ENCODE results near the gene SMC5. TPM values are rescaled to one million over a fixed set of nuclear protein-coding genes. Genes with fewer than 3 reads are reported as not detected.
A peak's percentile ranks its signal among the peaks of the same experiment; 100 is the strongest.
"Not testable (repeated sequence)": the region's sequence is repeated elsewhere in the genome, so short reads cannot be mapped to it uniquely, and the experiment has no call there.

Gene SMC5
- 29.4 and 36.9 TPM in 2 replicates for total RNA-seq (2014; rRNA removed)
- 5.3 TPM for polyA plus RNA-seq (2012)

DNA sequence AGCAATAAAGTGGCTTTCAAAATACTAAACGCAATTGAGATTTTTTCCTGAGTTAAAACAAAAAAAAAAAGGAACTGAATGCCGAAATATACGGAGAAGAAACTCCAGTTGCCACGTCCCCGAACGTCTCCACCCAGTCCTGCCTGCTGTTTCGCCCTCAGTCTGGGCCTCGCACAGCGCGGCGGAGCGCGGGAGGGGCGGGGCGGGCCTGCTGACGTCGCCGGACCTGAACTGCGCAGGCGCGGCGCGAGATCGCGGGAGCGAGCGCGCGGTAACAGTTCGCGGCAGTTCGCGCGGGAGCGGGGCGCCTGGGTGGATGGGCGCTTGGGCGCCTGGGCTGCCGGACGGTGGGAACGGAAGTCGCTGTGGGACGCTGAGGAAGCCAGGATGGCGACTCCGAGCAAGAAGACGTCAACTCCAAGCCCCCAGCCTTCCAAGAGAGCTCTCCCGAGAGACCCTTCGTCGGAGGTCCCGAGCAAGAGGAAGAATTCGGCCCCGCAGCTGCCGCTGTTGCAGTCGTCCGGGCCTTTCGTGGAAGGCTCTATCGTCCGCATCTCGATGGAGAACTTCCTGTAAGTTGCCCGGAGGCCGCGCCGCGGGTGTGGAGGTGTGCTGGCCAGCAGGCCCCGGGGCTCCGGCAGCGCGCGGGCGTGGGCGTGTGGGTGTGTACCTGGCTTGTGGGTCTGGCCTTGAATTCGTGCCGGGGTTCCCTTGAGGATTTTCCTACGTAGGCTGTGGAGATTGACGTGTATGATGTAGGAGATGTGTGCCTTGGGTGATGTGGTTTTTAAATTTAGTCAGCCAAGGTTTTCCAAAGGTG is at the start of gene SMC5:
SMC5 (plus strand) TSS at position 287 of the 820 bp plus-strand sequence; CDS start at position 388, 101 bp downstream.
- peak; percentile 90 for DNase-seq (ENCODE audit: low read depth)

GRCh38 chr9:70217029-70217428 is 41.7 kb upstream of the SMC5 start:
- no peak for DNase-seq (ENCODE audit: low read depth)

DNA sequence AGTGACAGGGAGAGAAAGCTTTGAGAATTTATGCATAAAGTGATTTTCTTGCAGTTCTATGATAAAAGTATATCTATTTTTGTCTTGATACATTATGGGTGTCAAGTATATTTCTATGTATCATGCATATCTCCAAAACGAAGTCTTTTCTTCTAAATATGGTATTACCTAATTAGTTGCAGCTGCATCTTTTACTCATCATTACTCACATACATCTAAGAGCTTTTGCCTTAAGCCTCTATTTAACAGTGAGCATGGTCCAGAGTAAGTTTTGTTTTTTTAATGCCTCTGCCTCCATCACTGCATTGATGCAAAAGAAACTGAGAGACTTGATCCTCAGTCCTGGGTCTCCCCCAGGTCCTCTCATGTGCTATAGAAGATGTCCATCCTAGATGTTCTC is 40.0 kb upstream of the SMC5 start:
- DNase-seq (ENCODE audit: low read depth), result peak; percentile 49

GRCh38 chr9:70220216-70220615 is 38.6 kb upstream of the SMC5 start:
- no peak for DNase-seq (ENCODE audit: low read depth)

- DNase-seq (ENCODE audit: low read depth), result no peak
Observed at GRCh38 chr9:70222354-70222753, 36.4 kb upstream of the SMC5 start.

DNA sequence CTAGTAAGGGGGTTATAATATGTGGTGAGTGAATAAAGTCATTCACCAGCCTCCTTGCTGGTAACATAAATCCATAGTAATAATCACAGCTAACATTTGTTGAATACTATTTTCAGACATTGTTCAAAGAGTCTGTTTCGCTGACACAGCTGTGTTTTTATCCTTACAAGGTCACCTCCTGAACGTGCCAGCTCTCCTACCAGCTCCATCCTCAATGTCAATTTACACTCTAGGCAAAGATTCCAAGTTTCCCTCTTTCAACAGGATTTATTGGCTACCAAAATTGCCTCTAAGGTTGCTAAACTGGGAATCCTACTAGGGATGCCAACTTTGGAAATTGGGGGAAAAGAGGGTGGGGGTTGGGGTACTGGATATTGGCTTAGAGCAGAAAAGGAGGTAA is 30.7 kb upstream of the SMC5 start:
- DNase-seq (ENCODE audit: low read depth), result no peak

DNA sequence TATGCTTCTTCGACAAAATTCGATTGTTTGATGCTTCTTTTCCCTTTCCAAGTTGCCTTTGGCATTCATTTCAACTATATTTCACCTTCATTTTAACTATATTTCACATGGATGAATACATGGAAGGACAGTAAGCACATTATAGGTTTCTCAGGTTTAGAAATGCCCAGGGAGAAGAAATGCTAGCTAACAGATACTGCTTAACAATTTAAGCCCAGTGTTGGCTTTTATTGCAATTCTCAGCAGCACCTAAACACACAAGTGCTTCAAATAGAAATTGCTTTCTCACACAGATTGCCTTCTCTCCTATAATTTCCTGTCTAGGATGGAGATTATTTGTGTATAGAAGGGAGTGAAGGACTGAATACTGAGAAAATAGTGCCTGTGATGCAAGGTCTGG is 30.2 kb upstream of the SMC5 start:
- no peak for DNase-seq (ENCODE audit: low read depth)

- peak; percentile 24 for DNase-seq (ENCODE audit: low read depth)
Observed at GRCh38 chr9:70229026-70229425, 29.8 kb upstream of the SMC5 start.

- peak; percentile 61 for DNase-seq (ENCODE audit: low read depth)
Observed at GRCh38 chr9:70229579-70229978, 29.2 kb upstream of the SMC5 start.

DNA sequence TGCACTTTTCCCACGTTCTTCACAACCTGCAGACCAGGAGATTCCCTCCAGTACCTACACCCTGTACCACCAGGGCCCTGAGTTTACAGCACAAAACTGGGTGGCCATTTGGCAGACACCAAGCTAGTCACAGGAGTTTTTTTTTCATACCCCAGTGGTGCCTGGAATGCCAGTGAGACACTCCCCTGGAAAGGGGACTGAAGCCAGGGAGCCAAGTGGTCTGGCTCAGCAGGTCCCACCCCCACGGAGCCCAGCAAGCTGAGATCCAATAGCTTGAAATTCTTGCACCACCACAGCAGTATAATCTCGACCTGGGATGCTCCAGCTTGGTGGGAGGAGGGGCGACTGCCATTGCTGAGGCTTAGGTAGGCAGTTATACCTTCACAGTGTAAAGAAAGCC is 26.3 kb upstream of the SMC5 start:
- DNase-seq (ENCODE audit: low read depth), result no peak

DNA sequence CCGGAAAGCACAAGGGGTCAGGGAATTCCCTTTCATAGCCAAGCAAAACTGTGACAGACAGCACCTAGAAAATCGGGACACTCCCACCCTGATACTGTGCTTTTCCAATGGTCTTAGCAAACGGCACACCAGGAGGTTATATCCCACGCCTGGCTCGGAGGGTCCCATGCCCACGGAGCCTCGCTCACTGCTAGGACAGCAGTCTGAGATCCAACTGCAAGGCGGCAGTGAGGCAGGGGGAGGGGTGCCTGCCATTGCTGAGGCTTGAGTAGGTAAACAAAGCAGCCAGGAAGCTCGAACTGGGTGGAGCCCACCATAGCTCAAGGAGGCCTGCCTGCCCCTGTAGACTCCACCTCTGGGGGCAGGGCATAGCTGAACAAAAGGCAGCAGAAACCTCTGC is 24.6 kb upstream of the SMC5 start:
- DNase-seq (ENCODE audit: low read depth), result not testable (repeated sequence)

DNA sequence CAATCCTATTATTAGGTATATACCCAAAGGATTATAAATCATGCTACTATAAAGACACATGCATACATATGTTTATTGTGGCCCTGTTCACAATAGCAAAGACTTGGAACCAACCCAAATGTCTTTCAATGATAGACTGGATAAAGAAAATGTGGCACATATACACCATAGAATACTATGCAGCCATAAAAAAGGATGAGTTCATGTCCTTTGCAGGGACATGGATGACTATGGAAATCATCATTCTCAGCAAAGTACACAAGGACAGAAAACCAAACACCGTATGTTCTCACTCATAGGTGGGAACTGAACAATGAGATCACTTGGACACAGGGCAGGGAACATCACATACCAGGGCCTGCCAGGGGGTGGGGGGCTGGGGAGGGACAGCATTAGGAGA is 12.8 kb upstream of the SMC5 start:
- not testable (repeated sequence) for DNase-seq (ENCODE audit: low read depth)

GRCh38 chr9:70250221-70250620 is 8.6 kb upstream of the SMC5 start:
- no peak for DNase-seq (ENCODE audit: low read depth)

DNA sequence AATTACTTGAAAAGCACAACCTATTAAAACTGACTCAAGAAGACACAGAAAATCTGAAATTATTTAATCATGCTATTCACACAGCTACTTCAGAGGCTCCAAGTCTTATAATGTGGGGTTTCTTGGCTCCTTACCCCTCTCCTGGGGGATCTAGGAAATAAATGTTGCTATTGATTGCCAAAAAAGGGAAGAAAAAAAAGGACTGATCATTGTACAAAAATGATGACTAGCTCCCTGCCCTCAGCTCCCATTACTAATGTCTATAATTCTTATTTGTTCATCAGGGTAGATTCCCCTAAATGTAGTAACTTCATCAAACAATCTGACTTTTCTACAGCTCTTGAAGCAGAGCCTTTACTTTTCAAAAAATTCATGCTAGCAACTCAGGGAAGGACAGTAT is 3.3 kb upstream of the SMC5 start:
- DNase-seq (ENCODE audit: low read depth), result no peak

GRCh38 chr9:70256123-70256551 is 2.6 kb upstream of the SMC5 start:
- DNase-seq (ENCODE audit: low read depth), result peak; percentile 82

GRCh38 chr9:70257502-70257901 is 1.3 kb upstream of the SMC5 start:
- DNase-seq (ENCODE audit: low read depth), result no peak

GRCh38 chr9:70257991-70258691 is 637 bp upstream of the SMC5 start:
- peak; percentile 51 for DNase-seq (ENCODE audit: low read depth)

- no peak for DNase-seq (ENCODE audit: low read depth)
Observed at GRCh38 chr9:70259512-70259802, 679 bp downstream of the SMC5 start.

DNA sequence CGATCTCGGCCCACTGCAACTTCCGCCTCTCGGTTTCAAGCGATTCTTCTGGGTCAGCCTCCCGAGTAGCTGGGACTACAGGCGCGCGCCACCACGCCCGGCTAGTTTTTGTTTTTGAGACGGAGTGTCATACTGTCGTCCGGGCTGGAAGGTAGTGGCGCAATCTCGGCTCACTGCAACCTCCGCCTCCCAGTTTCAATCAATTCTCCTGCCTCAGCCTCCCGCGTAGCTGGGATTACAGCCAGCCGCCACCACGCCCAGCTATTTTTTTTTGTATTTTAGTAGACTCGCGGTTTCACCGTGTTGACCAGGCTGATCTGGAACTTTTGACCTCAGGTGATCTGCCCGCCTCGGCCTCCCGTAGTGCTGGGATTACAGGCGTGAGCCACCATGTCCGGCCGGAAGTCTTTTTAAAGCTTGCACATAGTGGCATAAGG is 1.2 kb downstream of the SMC5 start:
- DNase-seq (ENCODE audit: low read depth), result no peak

DNA sequence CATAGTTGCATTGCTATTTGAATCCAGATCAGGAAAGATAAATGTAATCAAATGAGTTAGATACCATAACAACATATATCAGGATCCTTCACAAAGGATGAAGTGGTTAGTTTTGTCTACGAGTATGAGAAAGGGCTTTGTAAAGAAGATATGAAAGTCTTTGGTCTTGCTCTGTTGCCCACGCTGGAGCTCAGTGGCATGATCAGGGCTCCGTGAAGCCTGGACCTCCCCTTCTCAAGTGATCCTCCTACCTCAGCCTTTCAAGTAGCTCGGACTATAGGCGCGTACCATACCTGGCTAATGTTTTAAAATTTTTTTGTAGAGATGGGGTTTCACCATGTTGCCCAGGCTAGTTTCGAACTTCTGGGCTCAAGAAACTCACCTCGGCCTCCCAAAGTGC is 1.8 kb downstream of the SMC5 start:
- no peak for DNase-seq (ENCODE audit: low read depth)

GRCh38 chr9:70261131-70261870 is 2.5 kb downstream of the SMC5 start:
- DNase-seq (ENCODE audit: low read depth), result no peak

DNA sequence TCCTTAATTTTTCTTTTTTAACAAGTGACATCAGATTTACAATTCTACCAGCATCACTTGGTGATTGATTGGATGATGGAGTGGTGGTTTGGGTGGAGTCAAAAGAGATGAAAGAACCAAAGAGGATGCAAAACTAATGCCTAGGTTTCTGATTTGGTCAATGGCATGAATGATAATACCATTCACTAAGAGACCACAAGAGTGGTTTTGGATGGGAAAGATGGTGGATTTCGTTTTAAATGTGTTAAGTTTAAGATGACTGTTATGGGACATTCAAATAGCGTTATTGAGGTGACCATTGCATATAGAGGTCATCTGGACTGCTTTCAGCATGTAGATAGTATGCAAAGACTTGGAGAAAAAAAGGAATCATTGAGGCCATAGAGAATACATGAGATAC is 3.6 kb downstream of the SMC5 start:
- no peak for DNase-seq (ENCODE audit: low read depth)

Data from LHCN-M2 (cell line).